H1 (cell line): ENCODE data around the gene CCNI. TPM values are rescaled to one million over a fixed set of nuclear protein-coding genes. Genes with fewer than 3 reads are reported as not detected.

ENCODE experiments used
- CTCF ChIA-PET: fragments of 300-600 bp; sonication (Branson Sonifier 250); formaldehyde crosslinking; loops from one replicate; lab custom pipeline; 2021; ENCODE audit not compliant: partially characterized antibody; lab: Charles Lee
- POLR2A ChIA-PET: fragments of 300-600 bp; sonication (Branson Sonifier 250); formaldehyde crosslinking; loops from one replicate; lab custom pipeline; 2021; ENCODE audit warnings: inconsistent platforms; ENCODE audit not compliant: partially characterized antibody; lab: Charles Lee
- DNase-seq, 2 experiments: peaks; one replicate each; pipeline versions ENCODE4 v3.0.0 to v3.0.0-alpha.2; 2010 to 2022; ENCODE audit warnings: low spot score in 2 of 2, low read depth in 1 of 2, mixed read lengths in 1 of 2
- FAIRE-seq: peaks from 2 replicates; lab custom pipeline; 2011; peaks lifted over from hg19 to GRCh38; lab: Jason Lieb, UNC
- H2AFZ ChIP-seq: 2 replicates; pipeline ENCODE4 v1.8.1; 2012; ENCODE audit warnings: low read length, inconsistent platforms
- H2AK5ac ChIP-seq: 2 replicates; pipeline ENCODE4 v1.6.1; 2013; ENCODE audit warnings: low read depth, low read length
- H2BK120ac ChIP-seq: replicated peaks from 2 replicates; pipeline ENCODE3; 2013; ENCODE audit warnings: low read depth, low read length, inconsistent platforms
- H2BK12ac ChIP-seq: 2 replicates; pipeline ENCODE4 v1.6.1; 2013; ENCODE audit warnings: low read depth, low read length
- H2BK15ac ChIP-seq: 2 replicates; pipeline ENCODE4 v1.6.1; 2013; ENCODE audit warnings: low read length
- H2BK20ac ChIP-seq: 2 replicates; pipeline ENCODE4 v1.6.1; 2013; ENCODE audit warnings: low read length
- H2BK5ac ChIP-seq: 2 replicates; pipeline ENCODE4 v1.6.1; 2013; ENCODE audit warnings: low read depth, low read length
- H3K14ac ChIP-seq: 2 replicates; pipeline ENCODE4 v1.6.1; 2013; ENCODE audit warnings: inconsistent platforms; ENCODE audit not compliant: insufficient read length
- H3K18ac ChIP-seq: 2 replicates; pipeline ENCODE4 v1.6.1; 2013; ENCODE audit warnings: low read length; ENCODE audit errors: extremely low read depth
- H3K23ac ChIP-seq: 2 replicates; pipeline ENCODE4 v1.6.1; 2013; ENCODE audit warnings: inconsistent platforms; ENCODE audit not compliant: insufficient read length
- H3K23me2 ChIP-seq: 2 replicates; pipeline ENCODE4 v1.6.1; 2013; ENCODE audit warnings: low read depth, low read length
- H3K27ac ChIP-seq: 2 replicates; pipeline ENCODE4 v1.6.1; 2011; ENCODE audit warnings: low read depth, low read length, inconsistent platforms
- H3K27me3 ChIP-seq, 4 experiments: replicated peaks in 1 of 4; 1 replicate in 1 of 4; 2 replicates in 3 of 4; pipeline versions ENCODE4 v1.6.1 to v1.8.1; 2011 to 2013; ENCODE audit warnings: low read length in 3 of 4, mild to moderate bottlenecking in 3 of 4, inconsistent platforms in 2 of 4, mixed read lengths in 2 of 4, moderate library complexity in 1 of 4; ENCODE audit not compliant: control insufficient read depth in 3 of 4, insufficient read depth in 3 of 4; ENCODE audit errors: extremely low read depth in 1 of 4
- H3K36me3 ChIP-seq, 4 experiments: 2 replicates each; pipeline versions ENCODE4 v1.6.1 to v1.8.1; 2011 to 2013; ENCODE audit warnings: mild to moderate bottlenecking in 4 of 4, low read length in 3 of 4, moderate library complexity in 2 of 4, control low read depth in 1 of 4, inconsistent platforms in 1 of 4; ENCODE audit not compliant: insufficient read depth in 4 of 4, control insufficient read depth in 2 of 4
- H3K4ac ChIP-seq: replicated peaks from 2 replicates; pipeline ENCODE3; 2013; ENCODE audit warnings: low read length, low read depth, mixed read lengths, inconsistent platforms; ENCODE audit not compliant: insufficient read length
- H3K4me1 ChIP-seq, 4 experiments: replicated peaks in 1 of 4; 1 replicate in 1 of 4; 2 replicates in 3 of 4; pipeline versions ENCODE4 v1.6.1 to v1.8.1; 2011 to 2013; ENCODE audit warnings: low read length in 3 of 4, inconsistent platforms in 2 of 4, mixed read lengths in 1 of 4; ENCODE audit not compliant: insufficient read depth in 4 of 4, control insufficient read depth in 3 of 4
- H3K4me2 ChIP-seq, 2 experiments: 2 replicates each; pipeline versions ENCODE4 v1.6.1 to v1.8.1; 2011 to 2013; ENCODE audit warnings: low read depth in 2 of 2, low read length in 2 of 2, control low read depth in 1 of 2, inconsistent platforms in 1 of 2, mild to moderate bottlenecking in 1 of 2; ENCODE audit not compliant: insufficient read depth in 1 of 2
- H3K4me3 ChIP-seq, 4 experiments: fragments of 200-600, 300-600 bp in 1 of 4; sonication (generic), shearing (Covaris generic), sonication (Bioruptor Twin) in 1 of 4; 2 replicates each; pipeline versions ENCODE4 v1.5.1 to v1.8.1; 2011 to 2016; ENCODE audit warnings: low read length in 4 of 4, low read depth in 3 of 4, control low read depth in 2 of 4, inconsistent platforms in 2 of 4, mild to moderate bottlenecking in 2 of 4, mixed read lengths in 1 of 4, moderate library complexity in 1 of 4; ENCODE audit not compliant: insufficient read depth in 2 of 4; ENCODE audit errors: extremely low read depth in 1 of 4
- H3K56ac ChIP-seq: replicated peaks from 2 replicates; pipeline ENCODE3; 2013; ENCODE audit warnings: low read depth, mild to moderate bottlenecking, mixed read lengths, low read length, inconsistent platforms; ENCODE audit not compliant: insufficient read length
- H3K79me1 ChIP-seq: 2 replicates; pipeline ENCODE4 v1.6.1; 2013; ENCODE audit warnings: low read depth, low read length, control low read depth
- H3K79me2 ChIP-seq, 2 experiments: 2 replicates each; pipeline versions ENCODE4 v1.6.1 to v1.8.1; 2012 to 2013; ENCODE audit warnings: low read length in 2 of 2, mild to moderate bottlenecking in 2 of 2, inconsistent platforms in 1 of 2; ENCODE audit not compliant: insufficient read depth in 2 of 2, control insufficient read depth in 1 of 2
- H3K9ac ChIP-seq, 4 experiments: replicated peaks in 1 of 4; 1 replicate in 1 of 4; 2 replicates in 3 of 4; pipeline versions ENCODE4 v1.6.1 to v1.8.1; 2011 to 2013; ENCODE audit warnings: low read depth in 3 of 4, low read length in 3 of 4, control low read depth in 2 of 4, mild to moderate bottlenecking in 2 of 4, moderate library complexity in 2 of 4, inconsistent platforms in 1 of 4; ENCODE audit errors: extremely low read depth in 1 of 4
- H3K9me3 ChIP-seq, 2 experiments: 2 replicates each; pipeline versions ENCODE4 v1.6.1 to v1.8.1; 2012 to 2013; ENCODE audit warnings: mild to moderate bottlenecking in 2 of 2, moderate library complexity in 2 of 2, control low read depth in 1 of 2, inconsistent platforms in 1 of 2, low read depth in 1 of 2, low read length in 1 of 2, mixed read lengths in 1 of 2; ENCODE audit not compliant: insufficient read depth in 2 of 2
- H4K20me1 ChIP-seq, 2 experiments: replicated peaks in 1 of 2; 2 replicates each; pipeline versions ENCODE3 to v1.8.1; 2011 to 2013; ENCODE audit warnings: inconsistent platforms in 2 of 2, low read length in 2 of 2, mild to moderate bottlenecking in 1 of 2; ENCODE audit not compliant: insufficient read depth in 2 of 2, control insufficient read depth in 1 of 2
- H4K5ac ChIP-seq: 2 replicates; pipeline ENCODE4 v1.6.1; 2013; ENCODE audit warnings: low read length, low read depth, mixed read lengths, inconsistent platforms; ENCODE audit not compliant: insufficient read length
- H4K8ac ChIP-seq: 2 replicates; pipeline ENCODE4 v1.8.0; 2013; ENCODE audit warnings: mild to moderate bottlenecking, moderate library complexity, low read length, inconsistent platforms; ENCODE audit not compliant: insufficient read depth; ENCODE audit errors: extremely low read depth
- H4K91ac ChIP-seq: replicated peaks from 2 replicates; pipeline ENCODE3; 2013; ENCODE audit warnings: low read length, mixed read lengths, inconsistent platforms; ENCODE audit not compliant: insufficient read length
- GABPA ChIP-seq: IDR thresholded peaks from 2 replicates; pipeline ENCODE4 v1.6.1; 2011; ENCODE audit warnings: mild to moderate bottlenecking, low read length, moderate library complexity, borderline replicate concordance; ENCODE audit not compliant: insufficient read depth
- SIN3A ChIP-seq, 2 experiments: IDR thresholded peaks in 1 of 2; conservative IDR thresholded peaks in 1 of 2; 2 replicates each; pipeline ENCODE4 v1.6.1; 2011 to 2012; ENCODE audit warnings: low read length in 2 of 2, improper control_type of control experiment in 1 of 2, low read depth in 1 of 2, mild to moderate bottlenecking in 1 of 2
- TAF7 ChIP-seq: optimal IDR thresholded peaks from 2 replicates; pipeline ENCODE3; 2011; ENCODE audit warnings: low read depth, mild to moderate bottlenecking, inconsistent platforms, low read length, moderate library complexity, borderline replicate concordance
- polyA plus RNA-seq, 7 experiments: library from polyadenylated mRNA; depleted of rRNA in 3 of 7; stranded (reverse) in 5 of 7; unstranded in 2 of 7; fragments of >200 nt in 5 of 7; fragments of 200-250 nt in 2 of 7; gene quantifications; 1 replicate in 5 of 7; 2 replicates in 1 of 7; 4 replicates in 1 of 7; pipeline versions ENCODE4 v1.2.1 to v1.2.3, GENCODE V29; 2011 to 2013; ENCODE audit warnings: missing spikeins in 2 of 7, mixed read lengths in 2 of 7
- total RNA-seq: library from RNA; stranded (reverse); fragmentation: NEBNext Ultra II Directional; extraction: Animal tissue kit (Norgen Biotek cat#: 25700); gene quantifications from 2 replicates; pipeline ENCODE4 v1.2.1, GENCODE V29; 2021
- TF ChIP-seq, protein P1 (sequence below): IDR thresholded peaks from 2 replicates; pipeline ENCODE4 v1.6.1; 2011; ENCODE audit warnings: low read depth, mild to moderate bottlenecking, low read length; ENCODE audit not compliant: insufficient read depth

CCNI gene
- total and polyA plus RNA-seq, 2 of the 8 experiments (the other 6 are each of a cell fraction or from before 2014, with no cell fraction given): 97.8 to 234 TPM

DNA sequence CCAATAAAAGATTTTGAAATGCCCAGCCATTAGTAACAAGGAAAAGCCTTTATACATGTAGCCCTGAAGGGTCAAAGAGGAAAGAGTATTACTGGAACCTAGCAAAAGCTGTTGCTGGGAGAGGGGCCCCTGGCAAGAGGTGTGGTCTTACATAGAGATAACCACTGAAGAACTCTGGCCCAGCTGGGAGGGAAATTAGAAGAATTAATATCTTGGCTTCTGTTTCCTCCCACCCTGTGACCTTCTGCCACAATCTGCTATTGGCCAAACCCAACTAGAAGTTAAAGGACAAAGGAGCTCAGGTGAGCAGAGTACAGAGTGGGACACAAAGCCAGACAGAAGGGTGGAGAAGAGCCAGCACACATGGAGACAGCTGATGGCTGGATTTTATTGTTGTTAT is 41.9 kb upstream of the CCNI start:
- Histone ChIP-seq H3K36me3 (no peaks in the 10 kb centered on the region), H4K20me1 (no peaks in the 10 kb centered on the region)

More for the DNA sequence above, 41.9 kb upstream of the CCNI start:
- no peak overlapping the region for H2BK12ac ChIP-seq
- H3K9ac ChIP-seq: no peak overlapping the region
- FAIRE-seq: no peak
- H2BK120ac ChIP-seq: no peak overlapping the region
- no peaks in the 10 kb centered on the region for H3K79me2 ChIP-seq
- H4K5ac ChIP-seq: no peak overlapping the region
- H2BK5ac ChIP-seq: no peak overlapping the region
- TF ChIP-seq, protein P1, sequence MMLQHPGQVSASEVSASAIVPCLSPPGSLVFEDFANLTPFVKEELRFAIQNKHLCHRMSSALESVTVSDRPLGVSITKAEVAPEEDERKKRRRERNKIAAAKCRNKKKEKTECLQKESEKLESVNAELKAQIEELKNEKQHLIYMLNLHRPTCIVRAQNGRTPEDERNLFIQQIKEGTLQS: no peak
- TF ChIP-seq GABPA: no peak
- TF ChIP-seq SIN3A (conservative IDR thresholded peaks at IDR 0.05 in 1 of 2, IDR thresholded peaks at IDR 0.05 in 1 of 2; ENCODE audit: low read depth in 1 of 2, low read length in 2 of 2): no peak
- TF ChIP-seq TAF7: no peak
- no peak overlapping the region for H3K18ac ChIP-seq
- no peak overlapping the region for H3K27ac ChIP-seq
- no peak overlapping the region for H3K14ac ChIP-seq
- H3K4me2 ChIP-seq: no peak overlapping the region
- no peaks in the 10 kb centered on the region for H3K27me3 ChIP-seq
- H2BK20ac ChIP-seq: no peak overlapping the region
- no peaks in the 10 kb centered on the region for H3K4me1 ChIP-seq
- no peak for DNase-seq
- no peak overlapping the region for H3K56ac ChIP-seq
- no peak overlapping the region for H2AFZ ChIP-seq
- H3K23me2 ChIP-seq: no peaks in the 10 kb centered on the region; the same call in 1 of the 2 replicates
- H3K79me1 ChIP-seq: no peaks in the 10 kb centered on the region
- no peak overlapping the region for H4K8ac ChIP-seq
- no peak overlapping the region for H3K4me3 ChIP-seq
- no peak overlapping the region for H2AK5ac ChIP-seq
- no peak overlapping the region for H2BK15ac ChIP-seq
- H3K23ac ChIP-seq: no peak overlapping the region
- CTCF ChIA-PET: interaction anchor here (0.8 to 1.8 kb wide), 4 partner anchors 20 to 109 kb away, joined by 3 to 5 read pairs (median 4); no protein-coding TSS in a partner anchor
- no peak overlapping the region for H4K91ac ChIP-seq
- no peaks in the 10 kb centered on the region for H3K9me3 ChIP-seq
- H3K4ac ChIP-seq: no peak overlapping the region
- POLR2A ChIA-PET: no interaction called here
